Fibroblast of lung (primary cell): Measurements from ENCODE around the gene STX1B. TPM values are rescaled to one million over a fixed set of nuclear protein-coding genes. Genes with fewer than 3 reads are reported as not detected.

Source experiments
- DNase-seq, 2 donors: peaks; one replicate each; pipeline versions ENCODE4 v3.0.0 to v3.0.0-alpha.2; 2010; ENCODE audit warnings: low read depth in 2 of 2
- H2AFZ ChIP-seq: 2 replicates; pipeline ENCODE4 v1.5.1; 2012; ENCODE audit warnings: low read length, control low read depth, inconsistent platforms
- H3K27ac ChIP-seq: 2 replicates; pipeline ENCODE4 v1.5.1; 2011; ENCODE audit warnings: low read length, control low read depth; ENCODE audit not compliant: insufficient read depth
- H3K27me3 ChIP-seq: 2 replicates; pipeline ENCODE4 v1.5.1; 2011; ENCODE audit warnings: mild to moderate bottlenecking, low read length; ENCODE audit not compliant: control insufficient read depth, insufficient read depth
- H3K36me3 ChIP-seq: 2 replicates; pipeline ENCODE4 v1.5.1; 2011; ENCODE audit warnings: low read length; ENCODE audit not compliant: control insufficient read depth, insufficient read depth
- H3K4me1 ChIP-seq: 2 replicates; pipeline ENCODE4 v1.5.1; 2011; ENCODE audit warnings: low read length; ENCODE audit not compliant: control insufficient read depth, insufficient read depth; ENCODE audit errors: extremely low read depth
- H3K4me2 ChIP-seq: 2 replicates; pipeline ENCODE4 v1.5.1; 2011; ENCODE audit warnings: low read length, control low read depth; ENCODE audit not compliant: insufficient read depth; ENCODE audit errors: extremely low read depth
- H3K4me3 ChIP-seq, 4 experiments: fragments of 200-600 bp in 1 of 4; sonication (generic) in 1 of 4; replicated peaks in 1 of 4; 2 replicates each; pipeline ENCODE4 v1.5.1; 2011 to 2016; ENCODE audit warnings: low read length in 4 of 4, low read depth in 3 of 4, mild to moderate bottlenecking in 3 of 4, control low read depth in 2 of 4, inconsistent platforms in 1 of 4, mixed read lengths in 1 of 4; ENCODE audit not compliant: insufficient read depth in 1 of 4; ENCODE audit errors: control extremely low read depth in 1 of 4
- H3K79me2 ChIP-seq: 2 replicates; pipeline ENCODE4 v1.5.1; 2012; ENCODE audit warnings: mild to moderate bottlenecking, low read length, inconsistent platforms; ENCODE audit not compliant: control insufficient read depth, insufficient read depth
- H3K9ac ChIP-seq: 2 replicates; pipeline ENCODE4 v1.5.1; 2011; ENCODE audit warnings: mild to moderate bottlenecking, low read length, control low read depth; ENCODE audit not compliant: insufficient read depth
- H3K9me3 ChIP-seq: 2 replicates; pipeline ENCODE4 v1.5.1; 2012; ENCODE audit warnings: low read depth, low read length; ENCODE audit not compliant: control insufficient read depth, insufficient read depth
- H4K20me1 ChIP-seq: 2 replicates; pipeline ENCODE4 v1.5.1; 2011; ENCODE audit warnings: low read length; ENCODE audit not compliant: control insufficient read depth, insufficient read depth; ENCODE audit errors: extremely low read depth
- EZH2 ChIP-seq: IDR thresholded peaks from 2 replicates; pipeline ENCODE4 v1.5.1; 2012; ENCODE audit warnings: low read length, control low read depth, mild to moderate bottlenecking; ENCODE audit errors: missing control alignments
- polyA plus RNA-seq, 2 donors: library from polyadenylated mRNA; depleted of rRNA in 1 of 2; stranded (reverse) in 1 of 2; unstranded in 1 of 2; fragments of >200 nt; gene quantifications; 2 replicates each; pipeline ENCODE4 v1.2.1, GENCODE V29; 2011 to 2012; ENCODE audit warnings: missing spikeins in 1 of 2
- total RNA-seq: library from RNA; depleted of rRNA; stranded (reverse); fragments of >200 nt; gene quantifications from 2 replicates; pipeline ENCODE4 v1.2.1, GENCODE V29; 2014
- TF ChIP-seq, protein P1 (sequence below), 2 donors: IDR thresholded peaks in 1 of 2; conservative IDR thresholded peaks in 1 of 2; 1 replicate in 1 of 2; 2 replicates in 1 of 2; pipeline ENCODE4 v1.5.1; 2011 to 2012; ENCODE audit warnings: low read length in 2 of 2, control low read depth in 1 of 2, inconsistent platforms in 1 of 2, low read depth in 1 of 2, mild to moderate bottlenecking in 1 of 2

STX1B gene
- total and polyA plus RNA-seq, 2 donors (not counting 1 experiment from before 2014, with no cell fraction given): 1.3 to 2.1 TPM

DNA sequence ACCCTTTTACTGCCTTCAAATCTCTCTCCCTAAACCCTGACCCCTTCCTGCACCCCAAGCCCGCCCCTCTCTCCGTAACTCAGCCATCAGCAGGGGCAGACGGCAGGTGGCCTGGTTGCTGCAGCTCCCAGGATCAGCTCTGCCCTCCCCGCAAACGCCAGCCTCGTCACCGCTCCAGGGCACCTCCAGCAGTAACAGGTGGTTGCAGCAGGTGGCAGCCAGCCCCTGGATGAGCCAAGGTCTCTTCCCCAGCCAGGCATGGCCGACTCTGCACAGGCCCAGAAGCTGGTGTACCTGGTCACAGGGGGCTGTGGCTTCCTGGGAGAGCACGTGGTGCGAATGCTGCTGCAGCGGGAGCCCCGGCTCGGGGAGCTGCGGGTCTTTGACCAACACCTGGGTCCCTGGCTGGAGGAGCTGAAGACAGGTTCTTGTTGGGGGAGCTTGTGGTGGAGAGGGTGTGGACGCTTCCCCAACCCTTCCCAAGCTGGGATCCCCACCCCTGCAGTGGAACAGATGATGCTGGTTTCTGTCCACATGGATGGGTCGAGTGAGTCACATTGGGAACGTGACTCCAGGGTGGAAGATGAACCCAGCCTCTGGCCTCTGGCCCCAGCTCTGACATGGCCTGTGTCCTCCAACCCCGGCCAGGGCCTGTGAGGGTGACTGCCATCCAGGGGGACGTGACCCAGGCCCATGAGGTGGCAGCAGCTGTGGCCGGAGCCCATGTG is 24.9 kb downstream of the STX1B start:
- peak overlapping the region; percentile 44 for H2AFZ ChIP-seq

DNA sequence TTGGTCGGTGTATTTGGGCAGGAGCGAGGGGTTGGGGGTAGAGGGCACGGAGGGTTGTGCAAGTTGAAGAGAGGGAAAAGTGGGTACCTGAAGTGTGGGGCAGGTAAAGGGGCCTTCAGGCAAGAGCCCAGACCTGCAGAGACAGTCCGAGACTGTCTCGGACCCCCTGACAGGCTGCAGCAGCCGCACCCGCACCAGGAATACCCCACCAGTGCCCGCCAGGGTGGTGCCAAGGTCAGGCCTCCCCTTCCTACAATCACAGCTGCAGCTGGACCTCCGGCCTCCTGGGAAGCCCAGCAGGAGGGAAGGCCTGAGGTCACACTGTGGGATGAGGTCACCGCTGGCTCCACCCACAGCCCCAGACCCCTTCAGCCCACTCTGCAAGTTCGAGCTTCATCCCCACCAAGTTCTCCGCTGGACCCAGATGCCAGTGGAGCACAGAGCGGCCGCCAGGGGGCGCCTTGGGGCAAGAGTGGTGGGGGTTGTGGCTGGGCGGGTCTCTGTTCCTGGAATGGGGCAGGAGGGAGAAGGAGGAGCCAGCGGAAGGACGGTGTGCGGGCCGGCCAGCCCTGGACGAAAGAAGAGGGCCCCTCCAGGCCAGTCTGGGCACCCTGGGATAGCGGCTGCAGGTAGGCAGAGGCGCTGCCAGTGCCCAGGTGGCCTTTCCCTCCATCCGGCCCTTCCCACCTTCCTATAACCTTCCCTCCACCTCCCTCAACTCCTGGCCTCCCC is 25.6 kb downstream of the STX1B start, which contains the start of gene HSD3B7:
Gene HSD3B7, plus strand, starts transcription at position 539 of the 732 bp plus-strand sequence. CDS start 452 bp downstream, outside the sequence.
- no peak for TF ChIP-seq EZH2
- TF ChIP-seq, protein P1, sequence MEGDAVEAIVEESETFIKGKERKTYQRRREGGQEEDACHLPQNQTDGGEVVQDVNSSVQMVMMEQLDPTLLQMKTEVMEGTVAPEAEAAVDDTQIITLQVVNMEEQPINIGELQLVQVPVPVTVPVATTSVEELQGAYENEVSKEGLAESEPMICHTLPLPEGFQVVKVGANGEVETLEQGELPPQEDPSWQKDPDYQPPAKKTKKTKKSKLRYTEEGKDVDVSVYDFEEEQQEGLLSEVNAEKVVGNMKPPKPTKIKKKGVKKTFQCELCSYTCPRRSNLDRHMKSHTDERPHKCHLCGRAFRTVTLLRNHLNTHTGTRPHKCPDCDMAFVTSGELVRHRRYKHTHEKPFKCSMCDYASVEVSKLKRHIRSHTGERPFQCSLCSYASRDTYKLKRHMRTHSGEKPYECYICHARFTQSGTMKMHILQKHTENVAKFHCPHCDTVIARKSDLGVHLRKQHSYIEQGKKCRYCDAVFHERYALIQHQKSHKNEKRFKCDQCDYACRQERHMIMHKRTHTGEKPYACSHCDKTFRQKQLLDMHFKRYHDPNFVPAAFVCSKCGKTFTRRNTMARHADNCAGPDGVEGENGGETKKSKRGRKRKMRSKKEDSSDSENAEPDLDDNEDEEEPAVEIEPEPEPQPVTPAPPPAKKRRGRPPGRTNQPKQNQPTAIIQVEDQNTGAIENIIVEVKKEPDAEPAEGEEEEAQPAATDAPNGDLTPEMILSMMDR (conservative IDR thresholded peaks at IDR 0.05 in 1 of 2, IDR thresholded peaks at IDR 0.05 in 1 of 2; ENCODE audit: low read depth in 1 of 2, low read length in 2 of 2): peak; percentile 84 to 90
- DNase-seq: peak; percentile 63 to 79
- peaks cover 11% of the 10 kb centered on the region for H3K4me1 ChIP-seq
- H3K27me3 ChIP-seq: no peaks in the 10 kb centered on the region
- H3K27ac ChIP-seq: peak within 1 kb of the TSS; percentile 69
- H2AFZ ChIP-seq: peak within 1 kb of the TSS; percentile 44
- H3K4me2 ChIP-seq: peak within 1 kb of the TSS; percentile 72
- peak within 1 kb of the TSS; percentile 59 for H3K9ac ChIP-seq
- H3K4me3 ChIP-seq: peak within 1 kb of the TSS; percentile 45 to 63 (median 48)
- H4K20me1 ChIP-seq: no peaks in the 10 kb centered on the region
- H3K9me3 ChIP-seq: no peaks in the 10 kb centered on the region
- no peaks in the 10 kb centered on the region for H3K79me2 ChIP-seq
- H3K36me3 ChIP-seq: peaks cover 24% of the 10 kb centered on the region

More for the DNA sequence above, 24.9 kb downstream of the STX1B start:
- Histone ChIP-seq H3K36me3 (peaks cover 20% of the 10 kb centered on the region), H3K4me1 (peaks cover 11% of the 10 kb centered on the region), H4K20me1 (no peaks in the 10 kb centered on the region), H3K4me2 (peak overlapping the region; percentile 72), H3K27me3 (no peaks in the 10 kb centered on the region), H3K9ac (peak overlapping the region; percentile 59), H3K27ac (peak overlapping the region; percentile 69), H3K4me3 (peak overlapping the region; percentile 45 to 63 (median 48)), H3K9me3 (no peaks in the 10 kb centered on the region), H3K79me2 (no peaks in the 10 kb centered on the region)
- no peak for DNase-seq
- TF ChIP-seq EZH2: no peak
- TF ChIP-seq, protein P1 (conservative IDR thresholded peaks at IDR 0.05 in 1 of 2, IDR thresholded peaks at IDR 0.05 in 1 of 2; ENCODE audit: low read depth in 1 of 2, low read length in 2 of 2): no peak

- TF ChIP-seq, protein P1 (conservative IDR thresholded peaks at IDR 0.05 in 1 of 2, IDR thresholded peaks at IDR 0.05 in 1 of 2; ENCODE audit: low read depth in 1 of 2, low read length in 2 of 2): no peak
- TF ChIP-seq EZH2: no peak
- Histone ChIP-seq H3K27ac (no peak overlapping the region), H3K9me3 (no peaks in the 10 kb centered on the region), H3K4me3 (no peak overlapping the region), H4K20me1 (no peaks in the 10 kb centered on the region), H3K4me2 (no peak overlapping the region), H3K4me1 (peaks cover 11% of the 10 kb centered on the region), H3K9ac (no peak overlapping the region), H3K27me3 (no peaks in the 10 kb centered on the region), H2AFZ (no peak overlapping the region), H3K79me2 (no peaks in the 10 kb centered on the region), H3K36me3 (peaks cover 28% of the 10 kb centered on the region)
- no peak for DNase-seq
Measured at GRCh38 chr16:30983898-30984610, 26.4 kb downstream of the STX1B start.
